Esophagus muscularis mucosa (tissue), 4 donors: Measurements from ENCODE around the gene ELMO2. TPM values are rescaled to one million over a fixed set of nuclear protein-coding genes. Genes with fewer than 3 reads are reported as not detected.

Source experiments
- DNase-seq: peaks from one replicate; pipeline ENCODE4 v3.0.0-alpha.2; 2017; ENCODE audit errors: extremely low spot score
- H3K27ac ChIP-seq, 4 donors: fragments of 200-600 bp; sonication (generic); replicated peaks in 1 of 4; 1 replicate in 3 of 4; 2 replicates in 1 of 4; pipeline ENCODE4 v1.5.1; 2016 to 2019; ENCODE audit warnings: mild to moderate bottlenecking in 1 of 4
- H3K27me3 ChIP-seq, 4 donors: fragments of 200-600 bp; sonication (generic); one replicate each; pipeline versions ENCODE4 v1.5.1 to v1.6.0; 2016 to 2019
- H3K36me3 ChIP-seq, 4 donors: fragments of 200-600 bp; sonication (generic); one replicate each; pipeline ENCODE4 v1.5.1; 2016 to 2019
- H3K4me1 ChIP-seq, 4 donors: fragments of 200-600 bp; sonication (generic); one replicate each; pipeline ENCODE4 v1.5.1; 2016 to 2019
- H3K4me3 ChIP-seq, 4 donors: fragments of 200-600 bp; sonication (generic); 1 replicate in 2 of 4; 2 replicates in 2 of 4; pipeline ENCODE4 v1.5.1; 2016 to 2019; ENCODE audit warnings: mild to moderate bottlenecking in 4 of 4, moderate library complexity in 1 of 4
- H3K9me3 ChIP-seq, 4 donors: fragments of 200-600 bp; sonication (generic); 1 replicate in 3 of 4; 2 replicates in 1 of 4; pipeline ENCODE4 v1.5.1; 2016 to 2019
- CTCF ChIP-seq, 3 experiments: fragments of 200-600 bp in 2 of 3; fragments of 450-650 bp in 1 of 3; sonication (generic) in 2 of 3; IDR thresholded peaks; one replicate each; pipeline ENCODE4 v1.5.1; 2017 to 2019; ENCODE audit warnings: antibody characterized with exemption in 3 of 3, mild to moderate bottlenecking in 2 of 3, moderate library complexity in 1 of 3
- EP300 ChIP-seq: sonication (generic); formaldehyde crosslinking; IDR thresholded peaks from one replicate; pipeline ENCODE4 v1.6.1; 2017; ENCODE audit warnings: antibody characterized with exemption
- POLR2A ChIP-seq: fragments of 450-650 bp; IDR thresholded peaks from one replicate; pipeline ENCODE4 v1.6.1; 2017; ENCODE audit warnings: antibody characterized with exemption, moderate library complexity, mild to moderate bottlenecking, low read depth
- POLR2AphosphoS5 ChIP-seq, 2 donors: sonication (generic); formaldehyde crosslinking; IDR thresholded peaks; one replicate each; pipeline ENCODE4 v1.6.1; 2017; ENCODE audit warnings: antibody characterized with exemption in 2 of 2
- WGBS: methylation state at CpG from one replicate; pipeline ENCODE4 v1.1.5; 2018; 5-methylcytosine and 5-hydroxymethylcytosine counted together
- intact Hi-C: fragments of 100-400 bp; cut with DNase I; formaldehyde crosslinking; loops from one replicate; pipeline ENCODE4 v1.15.1; 2023
- total RNA-seq, 4 donors: library from RNA; depleted of rRNA; stranded (reverse); fragments of >200 nt; gene quantifications; one replicate each; pipeline versions ENCODE4 v1.1.0 to v1.2.1, GENCODE V29; 2016

ELMO2 gene
- total RNA-seq, 4 donors from 2014 or later, result 35.3 to 61.4 (median 51.8) TPM

- no peak for DNase-seq
- Histone ChIP-seq H3K36me3 (no peaks in the 10 kb centered on the region), H3K9me3 (no peaks in the 10 kb centered on the region), H3K4me3 (no peak overlapping the region), H3K27me3 (peaks cover 0 to 42% (median 0%) of the 10 kb centered on the region in 4 donors), H3K27ac (no peak overlapping the region), H3K4me1 (no peaks in the 10 kb centered on the region)
- 65% methylated on average over 4 of the region's 4 CpGs for WGBS
- intact Hi-C loops, result no loop called here
- TF ChIP-seq CTCF (IDR thresholded peaks at IDR 0.05) (peak in 1 of 3 experiments; percentile 14), POLR2AphosphoS5 (IDR thresholded peaks at IDR 0.05) (no peak)
Measured at GRCh38 chr20:46438156-46438750, 31.8 kb upstream of the ELMO2 start.

- no peak overlapping the region for H3K4me3 ChIP-seq
- peaks cover 0 to 60% (median 0%) of the 10 kb centered on the region in 4 donors for H3K27me3 ChIP-seq
- H3K9me3 ChIP-seq, result no peaks in the 10 kb centered on the region
- 86% methylated on average over 6 of the region's 6 CpGs for WGBS
- intact Hi-C loops, result no loop called here
- H3K36me3 ChIP-seq, result no peaks in the 10 kb centered on the region
- no peak overlapping the region for H3K27ac ChIP-seq
- DNase-seq, result no peak
- no peaks in the 10 kb centered on the region for H3K4me1 ChIP-seq
- no peak for TF ChIP-seq POLR2A
- TF ChIP-seq CTCF (IDR thresholded peaks at IDR 0.05), result no peak
- no peak for TF ChIP-seq POLR2AphosphoS5 (IDR thresholded peaks at IDR 0.05)
- TF ChIP-seq EP300, result no peak
Measured at GRCh38 chr20:46435146-46435545, 28.7 kb upstream of the ELMO2 start.

- Histone ChIP-seq H3K36me3 (no peaks in the 10 kb centered on the region), H3K27me3 (peaks cover 0 to 61% (median 0%) of the 10 kb centered on the region in 4 donors), H3K9me3 (no peaks in the 10 kb centered on the region), H3K4me3 (no peak overlapping the region), H3K27ac (no peak overlapping the region), H3K4me1 (no peaks in the 10 kb centered on the region)
- intact Hi-C loops, result no loop called here
- TF ChIP-seq POLR2AphosphoS5 (IDR thresholded peaks at IDR 0.05) (no peak), EP300 (no peak), CTCF (IDR thresholded peaks at IDR 0.05) (no peak), POLR2A (no peak)
- peak; percentile 79 for DNase-seq
Measured at GRCh38 chr20:46434597-46434996, 28.2 kb upstream of the ELMO2 start.

- TF ChIP-seq CTCF (IDR thresholded peaks at IDR 0.05), result no peak
- TF ChIP-seq EP300, result no peak
- TF ChIP-seq POLR2A, result no peak
- no peak for TF ChIP-seq POLR2AphosphoS5 (IDR thresholded peaks at IDR 0.05)
Measured at GRCh38 chr20:46433051-46433450, 26.6 kb upstream of the ELMO2 start.

More at GRCh38 chr20:46433051-46433450, 26.6 kb upstream of the ELMO2 start:
- WGBS, result 90% methylated on average over 8 of the region's 8 CpGs
- no peaks in the 10 kb centered on the region for H3K36me3 ChIP-seq
- no peak overlapping the region for H3K4me3 ChIP-seq
- H3K9me3 ChIP-seq, result no peaks in the 10 kb centered on the region
- DNase-seq, result peak; percentile 86
- no peak overlapping the region for H3K27ac ChIP-seq
- H3K27me3 ChIP-seq, result peaks cover 0 to 60% (median 0%) of the 10 kb centered on the region in 4 donors
- no peaks in the 10 kb centered on the region for H3K4me1 ChIP-seq
- intact Hi-C loops, result no loop called here
